HepG2 (cell line): Measurements from ENCODE around the gene ZFP36. TPM values are rescaled to one million over a fixed set of nuclear protein-coding genes. Genes with fewer than 3 reads are reported as not detected.

ENCODE experiments used
- BHLHE40 ChIP-seq: IDR thresholded peaks from 2 replicates; pipeline ENCODE4 v1.6.1; 2011; ENCODE audit warnings: low read length, improper control_type of control experiment
- BORCS8-MEF2B ChIP-seq: sonication (generic); formaldehyde crosslinking; IDR thresholded peaks from 2 replicates; pipeline ENCODE4 v1.8.0; 2022; ENCODE audit warnings: mild to moderate bottlenecking, missing genetic modification reagents
- FOXJ3 ChIP-seq: sonication (generic); formaldehyde crosslinking; IDR thresholded peaks from 2 replicates; pipeline ENCODE4 v1.4.0; 2020; ENCODE audit warnings: missing genetic modification reagents, mild to moderate bottlenecking, borderline replicate concordance
- GTF3A ChIP-seq: sonication (generic); formaldehyde crosslinking; conservative IDR thresholded peaks from 2 replicates; pipeline ENCODE4 v1.4.0; 2020; ENCODE audit warnings: mild to moderate bottlenecking, missing genetic modification reagents
- IRF2 ChIP-seq: IDR thresholded peaks from 2 replicates; pipeline ENCODE4 v1.6.1; 2018; ENCODE audit warnings: missing genetic modification reagents, missing compliant biosample characterization
- LCORL ChIP-seq, 2 experiments: fragments of 450-650 bp in 1 of 2; sonication (generic) in 1 of 2; formaldehyde crosslinking in 1 of 2; IDR thresholded peaks; 2 replicates each; pipeline versions ENCODE4 v1.5.0 to v1.6.1; 2017 to 2020; ENCODE audit warnings: antibody characterized with exemption in 1 of 2, missing genetic modification reagents in 1 of 2
- NCOA1 ChIP-seq: sonication (generic); formaldehyde crosslinking; IDR thresholded peaks from 2 replicates; pipeline ENCODE4 v1.9.0; 2021; ENCODE audit warnings: missing genetic modification reagents
- NRL ChIP-seq: sonication (generic); formaldehyde crosslinking; IDR thresholded peaks from 2 replicates; pipeline ENCODE4 v1.5.0; 2020; ENCODE audit warnings: missing genetic modification reagents, mild to moderate bottlenecking, moderate library complexity, borderline replicate concordance
- RAD21 ChIP-seq: fragments of 450-650 bp; formaldehyde crosslinking; IDR thresholded peaks from 2 replicates; pipeline ENCODE4 v1.5.0; 2020; ENCODE audit warnings: mild to moderate bottlenecking
- RCOR2 ChIP-seq: IDR thresholded peaks from 2 replicates; pipeline ENCODE4 v1.6.1; 2016; ENCODE audit warnings: missing biosample characterization, missing genetic modification reagents
- SNAI1 ChIP-seq: sonication (generic); formaldehyde crosslinking; IDR thresholded peaks from 2 replicates; pipeline ENCODE4 v1.5.0; 2020; ENCODE audit warnings: mild to moderate bottlenecking, missing genetic modification reagents, borderline replicate concordance
- STAG1 ChIP-seq: sonication (generic); formaldehyde crosslinking; IDR thresholded peaks from 2 replicates; pipeline ENCODE4 v1.4.0; 2020; ENCODE audit warnings: missing genetic modification reagents
- ZFP36 ChIP-seq: fragments of 150-350 bp; IDR thresholded peaks from 2 replicates; pipeline ENCODE4 v1.6.1; 2018; ENCODE audit warnings: borderline replicate concordance, low read length, low read depth; ENCODE audit not compliant: partially characterized antibody
- ZNF274 ChIP-seq: sonication (generic); formaldehyde crosslinking; IDR thresholded peaks from 2 replicates; pipeline ENCODE4 v1.5.1; 2020; ENCODE audit warnings: mild to moderate bottlenecking, missing genetic modification reagents
- ZNF569 ChIP-seq: sonication (generic); formaldehyde crosslinking; IDR thresholded peaks from 2 replicates; pipeline ENCODE4 v1.5.0; 2020; ENCODE audit warnings: mild to moderate bottlenecking, missing genetic modification reagents, moderate library complexity, borderline replicate concordance
- ZNF703 ChIP-seq: sonication (generic); formaldehyde crosslinking; IDR thresholded peaks from 2 replicates; pipeline ENCODE4 v1.5.1; 2020; ENCODE audit warnings: missing genetic modification reagents, mild to moderate bottlenecking, moderate library complexity, borderline replicate concordance
- ZNF839 ChIP-seq: sonication (generic); formaldehyde crosslinking; IDR thresholded peaks from 2 replicates; pipeline ENCODE4 v1.4.0; 2020; ENCODE audit warnings: missing genetic modification reagents, mild to moderate bottlenecking, borderline replicate concordance
- polyA plus RNA-seq, 8 experiments: library from polyadenylated mRNA; depleted of rRNA in 3 of 8; stranded (reverse) in 7 of 8; unstranded in 1 of 8; fragments of >200 nt; fragmentation: Illumina TruSeq in 4 of 8; extraction: Trizol in 4 of 8; gene quantifications; 2 replicates each; pipeline versions ENCODE4 v1.2.1 to v1.2.3, GENCODE V29; 2011 to 2016; ENCODE audit warnings: low read depth in 4 of 8, missing spikeins in 1 of 8, mixed read lengths in 1 of 8; ENCODE audit not compliant: insufficient read depth in 1 of 8
- total RNA-seq, 5 experiments: library from RNA; depleted of rRNA; stranded (reverse); fragments of >200 nt; fragmentation: Illumina TruSeq; extraction: Trizol; gene quantifications; 2 replicates each; pipeline ENCODE4 v1.2.3, GENCODE V29; 2016; ENCODE audit warnings: low read depth in 1 of 5
- TF ChIP-seq, protein P1 (sequence below): sonication (generic); formaldehyde crosslinking; IDR thresholded peaks from 2 replicates; pipeline ENCODE4 v1.4.0; 2020; ENCODE audit warnings: missing genetic modification reagents
- TF ChIP-seq, protein P2 (sequence below): sonication (generic); formaldehyde crosslinking; IDR thresholded peaks from 2 replicates; pipeline ENCODE4 v1.4.0; 2020; ENCODE audit warnings: missing genetic modification reagents
- TF ChIP-seq, protein P3 (sequence below): sonication (generic); formaldehyde crosslinking; IDR thresholded peaks from 2 replicates; pipeline ENCODE4 v1.4.0; 2020; ENCODE audit warnings: mild to moderate bottlenecking, missing genetic modification reagents
- TF ChIP-seq, protein P4 (sequence below): sonication (generic); formaldehyde crosslinking; IDR thresholded peaks from 2 replicates; pipeline ENCODE4 v1.4.0; 2020; ENCODE audit warnings: mild to moderate bottlenecking, low read depth, missing genetic modification reagents

Gene ZFP36
- total and polyA plus RNA-seq, 2 of the 13 experiments (the other 11 are each of a cell fraction or from before 2014, with no cell fraction given), result 1.4 to 1.7 TPM

GRCh38 chr19:39445196-39446111 is 38.8 kb downstream of the ZFP36 start, which contains the start of gene SUPT5H (continued):
- TF ChIP-seq, protein P1, sequence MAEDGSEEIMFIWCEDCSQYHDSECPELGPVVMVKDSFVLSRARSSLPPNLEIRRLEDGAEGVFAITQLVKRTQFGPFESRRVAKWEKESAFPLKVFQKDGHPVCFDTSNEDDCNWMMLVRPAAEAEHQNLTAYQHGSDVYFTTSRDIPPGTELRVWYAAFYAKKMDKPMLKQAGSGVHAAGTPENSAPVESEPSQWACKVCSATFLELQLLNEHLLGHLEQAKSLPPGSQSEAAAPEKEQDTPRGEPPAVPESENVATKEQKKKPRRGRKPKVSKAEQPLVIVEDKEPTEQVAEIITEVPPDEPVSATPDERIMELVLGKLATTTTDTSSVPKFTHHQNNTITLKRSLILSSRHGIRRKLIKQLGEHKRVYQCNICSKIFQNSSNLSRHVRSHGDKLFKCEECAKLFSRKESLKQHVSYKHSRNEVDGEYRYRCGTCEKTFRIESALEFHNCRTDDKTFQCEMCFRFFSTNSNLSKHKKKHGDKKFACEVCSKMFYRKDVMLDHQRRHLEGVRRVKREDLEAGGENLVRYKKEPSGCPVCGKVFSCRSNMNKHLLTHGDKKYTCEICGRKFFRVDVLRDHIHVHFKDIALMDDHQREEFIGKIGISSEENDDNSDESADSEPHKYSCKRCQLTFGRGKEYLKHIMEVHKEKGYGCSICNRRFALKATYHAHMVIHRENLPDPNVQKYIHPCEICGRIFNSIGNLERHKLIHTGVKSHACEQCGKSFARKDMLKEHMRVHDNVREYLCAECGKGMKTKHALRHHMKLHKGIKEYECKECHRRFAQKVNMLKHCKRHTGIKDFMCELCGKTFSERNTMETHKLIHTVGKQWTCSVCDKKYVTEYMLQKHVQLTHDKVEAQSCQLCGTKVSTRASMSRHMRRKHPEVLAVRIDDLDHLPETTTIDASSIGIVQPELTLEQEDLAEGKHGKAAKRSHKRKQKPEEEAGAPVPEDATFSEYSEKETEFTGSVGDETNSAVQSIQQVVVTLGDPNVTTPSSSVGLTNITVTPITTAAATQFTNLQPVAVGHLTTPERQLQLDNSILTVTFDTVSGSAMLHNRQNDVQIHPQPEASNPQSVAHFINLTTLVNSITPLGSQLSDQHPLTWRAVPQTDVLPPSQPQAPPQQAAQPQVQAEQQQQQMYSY (CRISPR knock-in tag), result no peak
- TF ChIP-seq, protein P2, sequence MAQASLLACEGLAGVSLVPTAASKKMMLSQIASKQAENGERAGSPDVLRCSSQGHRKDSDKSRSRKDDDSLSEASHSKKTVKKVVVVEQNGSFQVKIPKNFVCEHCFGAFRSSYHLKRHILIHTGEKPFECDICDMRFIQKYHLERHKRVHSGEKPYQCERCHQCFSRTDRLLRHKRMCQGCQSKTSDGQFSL, result 0 out of 2 replicates have a peak, but pooled peaks have one; percentile 59
- TF ChIP-seq RCOR2 (no peak), LCORL (IDR thresholded peaks at IDR 0.05) (no peak), LCORL (CRISPR knock-in tag; IDR thresholded peaks at IDR 0.05) (peak; percentile 14; the same call in 1 of the 2 replicates), ZNF569 (CRISPR knock-in tag) (no peak), ZNF839 (peak; percentile 69; the same call in 1 of the 2 replicates), ZNF274 (CRISPR knock-in tag) (peak; percentile 86; the same call in 1 of the 2 replicates), BORCS8-MEF2B (CRISPR knock-in tag) (peak; percentile 70), ZNF703 (CRISPR knock-in tag) (no peak), IRF2 (CRISPR knock-in tag) (peak; percentile 95), STAG1 (CRISPR knock-in tag) (no peak), NRL (CRISPR knock-in tag) (peak; percentile 89), NCOA1 (CRISPR knock-in tag) (0 out of 2 replicates have a peak, but pooled peaks have one; percentile 14), BHLHE40 (peak; percentile 83), RAD21 (CRISPR knock-in tag) (0 out of 2 replicates have a peak, but pooled peaks have one; percentile 5), FOXJ3 (no peak), GTF3A (CRISPR knock-in tag) (no peak), SNAI1 (CRISPR knock-in tag) (no peak; the same call in 1 of the 2 replicates), ZFP36 (no peak)
- TF ChIP-seq, protein P3, sequence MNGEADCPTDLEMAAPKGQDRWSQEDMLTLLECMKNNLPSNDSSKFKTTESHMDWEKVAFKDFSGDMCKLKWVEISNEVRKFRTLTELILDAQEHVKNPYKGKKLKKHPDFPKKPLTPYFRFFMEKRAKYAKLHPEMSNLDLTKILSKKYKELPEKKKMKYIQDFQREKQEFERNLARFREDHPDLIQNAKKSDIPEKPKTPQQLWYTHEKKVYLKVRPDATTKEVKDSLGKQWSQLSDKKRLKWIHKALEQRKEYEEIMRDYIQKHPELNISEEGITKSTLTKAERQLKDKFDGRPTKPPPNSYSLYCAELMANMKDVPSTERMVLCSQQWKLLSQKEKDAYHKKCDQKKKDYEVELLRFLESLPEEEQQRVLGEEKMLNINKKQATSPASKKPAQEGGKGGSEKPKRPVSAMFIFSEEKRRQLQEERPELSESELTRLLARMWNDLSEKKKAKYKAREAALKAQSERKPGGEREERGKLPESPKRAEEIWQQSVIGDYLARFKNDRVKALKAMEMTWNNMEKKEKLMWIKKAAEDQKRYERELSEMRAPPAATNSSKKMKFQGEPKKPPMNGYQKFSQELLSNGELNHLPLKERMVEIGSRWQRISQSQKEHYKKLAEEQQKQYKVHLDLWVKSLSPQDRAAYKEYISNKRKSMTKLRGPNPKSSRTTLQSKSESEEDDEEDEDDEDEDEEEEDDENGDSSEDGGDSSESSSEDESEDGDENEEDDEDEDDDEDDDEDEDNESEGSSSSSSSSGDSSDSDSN (CRISPR knock-in tag), result peak; percentile 81
- TF ChIP-seq, protein P4, sequence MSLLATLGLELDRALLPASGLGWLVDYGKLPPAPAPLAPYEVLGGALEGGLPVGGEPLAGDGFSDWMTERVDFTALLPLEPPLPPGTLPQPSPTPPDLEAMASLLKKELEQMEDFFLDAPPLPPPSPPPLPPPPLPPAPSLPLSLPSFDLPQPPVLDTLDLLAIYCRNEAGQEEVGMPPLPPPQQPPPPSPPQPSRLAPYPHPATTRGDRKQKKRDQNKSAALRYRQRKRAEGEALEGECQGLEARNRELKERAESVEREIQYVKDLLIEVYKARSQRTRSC (CRISPR knock-in tag), result no peak
